Measurements from ENCODE around the gene PLIN3. TPM values are rescaled to one million over a fixed set of nuclear protein-coding genes. Genes with fewer than 3 reads are reported as not detected.
"Not testable (repeated sequence)": the region's sequence is repeated elsewhere in the genome, so short reads cannot be mapped to it uniquely, and the experiment has no call there.

PLIN3 gene
- total RNA-seq, 1 donor from 2014 or later: 93.8 TPM

- Histone ChIP-seq H3K27me3 (no peaks in the 10 kb centered on the region), H3K36me3 (peaks cover 0 to 17% of the 10 kb centered on the region in 2 donors), H3K27ac (peak overlapping the region; percentile 80), H3K9me3 (no peaks in the 10 kb centered on the region), H3K4me1 (peaks cover 25% of the 10 kb centered on the region), H3K4me3 (no peak overlapping the region)
- intact Hi-C loops (cut with DNase I): no loop called here
- no peak for DNase-seq (ENCODE audit: extremely low spot score in 2 of 2)
- no peak for TF ChIP-seq POLR2A (IDR thresholded peaks at IDR 0.05)
- TF ChIP-seq POLR2AphosphoS5 (IDR thresholded peaks at IDR 0.05; ENCODE audit: insufficient read depth in 1 of 2, low read depth in 1 of 2): peak; percentile 59 to 78
- TF ChIP-seq CTCF (IDR thresholded peaks at IDR 0.05): no peak
Observed at GRCh38 chr19:4800591-4801081, 66.8 kb downstream of the PLIN3 start.

- Histone ChIP-seq H3K4me3 (no peak overlapping the region), H3K4me1 (peaks cover 53% of the 10 kb centered on the region), H3K27me3 (no peaks in the 10 kb centered on the region), H3K36me3 (peaks cover 0 to 44% of the 10 kb centered on the region in 2 donors), H3K27ac (peak overlapping the region; percentile 46), H3K9me3 (no peaks in the 10 kb centered on the region)
- no peak for DNase-seq (ENCODE audit: extremely low spot score in 2 of 2)
- intact Hi-C loops (cut with DNase I): no loop called here
- TF ChIP-seq CTCF (IDR thresholded peaks at IDR 0.05): no peak
- no peak for TF ChIP-seq POLR2AphosphoS5 (IDR thresholded peaks at IDR 0.05; ENCODE audit: insufficient read depth in 1 of 2, low read depth in 1 of 2)
- TF ChIP-seq POLR2A (IDR thresholded peaks at IDR 0.05): no peak
Observed at GRCh38 chr19:4795400-4795799, 72.1 kb downstream of the PLIN3 start.

GRCh38 chr19:4794971-4795370 is 72.5 kb downstream of the PLIN3 start:
- peaks cover 0 to 44% of the 10 kb centered on the region in 2 donors for H3K36me3 ChIP-seq
- H3K27me3 ChIP-seq: no peaks in the 10 kb centered on the region
- H3K4me1 ChIP-seq: peaks cover 49% of the 10 kb centered on the region
- intact Hi-C loops (cut with DNase I): no loop called here
- peak overlapping the region; percentile 46 for H3K27ac ChIP-seq
- H3K4me3 ChIP-seq: no peak overlapping the region
- TF ChIP-seq POLR2AphosphoS5 (IDR thresholded peaks at IDR 0.05; ENCODE audit: insufficient read depth in 1 of 2, low read depth in 1 of 2) (peak in 1 of 2 donors; percentile 28), POLR2A (IDR thresholded peaks at IDR 0.05) (no peak), CTCF (IDR thresholded peaks at IDR 0.05) (no peak)
- DNase-seq (ENCODE audit: extremely low spot score in 2 of 2): no peak
- H3K9me3 ChIP-seq: no peaks in the 10 kb centered on the region

- Histone ChIP-seq H3K4me3 (peak overlapping the region in 1 of 2 donors; percentile 88), H3K36me3 (peaks cover 0 to 40% of the 10 kb centered on the region in 2 donors), H3K4me1 (peaks cover 48% of the 10 kb centered on the region)
- H3K27ac ChIP-seq; H3K27me3 ChIP-seq; intact Hi-C loops (cut with DNase I); DNase-seq (ENCODE audit: extremely low spot score in 2 of 2); H3K9me3 ChIP-seq: not testable (repeated sequence)
Observed at GRCh38 chr19:4793278-4793677, 74.2 kb downstream of the PLIN3 start.

GRCh38 chr19:4792866-4793195 is 74.6 kb downstream of the PLIN3 start:
- Histone ChIP-seq H3K4me3 (peak overlapping the region; percentile 88 to 99), H3K4me1 (peaks cover 48% of the 10 kb centered on the region), H3K36me3 (peaks cover 0 to 40% of the 10 kb centered on the region in 2 donors)
- H3K27ac ChIP-seq; H3K27me3 ChIP-seq; H3K9me3 ChIP-seq; DNase-seq (ENCODE audit: extremely low spot score in 2 of 2); intact Hi-C loops (cut with DNase I): not testable (repeated sequence)

- DNase-seq (ENCODE audit: extremely low spot score in 2 of 2); intact Hi-C loops (cut with DNase I): not testable (repeated sequence)
- H3K4me1 ChIP-seq: peaks cover 48% of the 10 kb centered on the region
Observed at GRCh38 chr19:4792019-4792865, 75.2 kb downstream of the PLIN3 start.

More at GRCh38 chr19:4792019-4792865, 75.2 kb downstream of the PLIN3 start:
- Histone ChIP-seq H3K27ac (peak overlapping the region; percentile 84), H3K36me3 (peaks cover 0 to 40% of the 10 kb centered on the region in 2 donors), H3K4me3 (peak overlapping the region; percentile 88 to 99)
- not testable (repeated sequence) for H3K9me3 ChIP-seq, H3K27me3 ChIP-seq
